Measurements from ENCODE around the gene AJAP1.
"Not testable (repeated sequence)": the region's sequence is repeated elsewhere in the genome, so short reads cannot be mapped to it uniquely, and the experiment has no call there.

AJAP1 gene

GRCh38 chr1:4658643-4659628 is 4.5 kb downstream of the AJAP1 start:
- no peak for DNase-seq

DNA sequence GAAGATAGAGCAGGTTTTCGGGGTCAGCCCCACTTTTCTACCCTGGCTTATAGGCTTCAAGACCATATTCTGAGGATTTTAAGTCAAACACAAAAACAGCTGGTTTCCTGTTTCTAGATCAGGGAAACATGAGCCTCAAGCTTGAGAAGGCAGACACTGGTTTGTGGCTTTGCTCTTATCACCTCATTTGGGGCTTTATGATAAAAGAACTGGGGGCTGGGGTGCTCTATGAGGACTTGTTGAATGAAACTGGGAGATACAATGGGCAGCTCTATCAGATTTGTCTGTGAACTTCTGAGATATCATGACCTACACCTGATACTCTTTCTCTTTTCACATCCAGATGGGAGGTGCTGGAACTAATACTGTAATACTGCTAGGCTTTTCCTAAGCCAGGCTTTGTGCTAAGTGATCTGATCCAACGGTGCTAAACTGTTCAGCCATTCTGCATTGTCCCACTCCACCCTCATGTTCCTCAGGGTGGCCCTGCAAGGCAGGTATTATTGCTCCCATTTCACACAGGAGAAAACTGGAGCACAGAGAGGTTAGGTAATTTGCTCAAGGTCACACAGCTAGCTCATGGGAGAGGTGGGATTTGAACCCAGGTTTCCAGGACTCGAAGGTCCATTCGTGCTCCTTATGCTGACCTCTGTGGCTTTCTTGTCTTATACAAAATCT is 6.6 kb downstream of the AJAP1 start:
- DNase-seq, result no peak

GRCh38 chr1:4661595-4661917 is 7.1 kb downstream of the AJAP1 start:
- no peak for DNase-seq

GRCh38 chr1:4662168-4662567 is 7.8 kb downstream of the AJAP1 start:
- no peak for DNase-seq

DNA sequence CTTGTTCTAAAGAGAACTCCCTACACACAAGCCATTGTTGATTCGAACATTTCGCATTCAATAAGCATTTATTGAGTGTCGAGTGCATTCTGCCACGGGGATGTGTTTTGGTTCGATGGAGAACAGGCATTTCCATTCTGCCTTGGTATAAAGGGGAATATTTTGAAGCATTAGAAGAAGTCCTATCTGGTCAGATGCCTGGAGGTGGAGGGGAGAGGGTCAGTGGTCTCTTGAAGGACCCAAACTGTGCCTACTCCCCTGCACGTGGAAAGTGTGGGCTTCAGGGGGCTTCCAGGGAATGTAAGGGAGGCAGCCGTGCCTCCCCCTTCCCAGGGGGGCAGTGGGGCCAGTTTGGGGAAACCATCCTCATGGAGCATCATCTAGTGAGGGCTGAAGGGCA is 8.3 kb downstream of the AJAP1 start:
- DNase-seq, result no peak

DNA sequence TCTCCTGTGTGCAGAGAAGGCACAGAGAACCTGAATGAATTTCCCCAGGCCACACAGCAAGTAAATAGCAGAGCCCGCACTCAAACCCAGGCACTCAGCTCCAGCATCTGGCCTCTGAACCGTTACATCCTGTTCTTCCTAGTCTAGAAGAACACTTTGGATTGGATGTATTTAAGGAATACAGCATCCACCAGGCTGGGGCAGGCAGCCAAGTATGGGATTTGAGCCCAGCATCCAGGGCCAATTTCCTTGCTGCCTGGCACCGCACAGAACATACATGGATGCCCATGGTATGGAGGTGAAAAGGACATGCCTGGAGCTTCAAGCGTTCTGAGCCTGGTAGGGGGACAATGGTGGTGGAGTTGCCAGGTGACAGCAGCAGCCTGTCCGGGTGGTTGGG is 9.7 kb downstream of the AJAP1 start:
- no peak for DNase-seq

DNA sequence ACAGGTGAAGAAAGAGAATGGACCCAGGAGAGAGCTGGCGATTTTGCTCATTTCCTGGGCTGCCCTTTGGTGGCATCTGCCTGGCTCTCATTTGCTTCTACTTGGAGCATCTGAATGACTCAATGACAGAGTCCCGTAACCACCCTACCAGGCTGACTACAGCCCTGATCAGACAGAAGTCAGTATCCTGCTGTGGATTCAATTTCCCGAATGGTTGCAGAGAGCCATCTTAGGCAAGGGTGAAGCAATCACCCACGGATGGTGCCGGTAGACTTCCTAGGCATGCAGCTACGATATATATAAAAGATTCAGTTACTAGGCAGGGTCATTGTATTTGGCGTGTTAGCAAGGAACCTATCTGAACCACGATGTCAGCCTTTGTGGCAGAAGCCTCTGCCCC is 10.2 kb downstream of the AJAP1 start:
- DNase-seq, result no peak

GRCh38 chr1:4665456-4665855 is 11.0 kb downstream of the AJAP1 start:
- DNase-seq, result no peak

- not testable (repeated sequence) for DNase-seq
Measured at GRCh38 chr1:4666683-4667082, 12.3 kb downstream of the AJAP1 start.

GRCh38 chr1:4668743-4669700 is 14.6 kb downstream of the AJAP1 start:
- DNase-seq, result no peak

- DNase-seq, result no peak
Measured at GRCh38 chr1:4670265-4670664, 15.9 kb downstream of the AJAP1 start.

DNA sequence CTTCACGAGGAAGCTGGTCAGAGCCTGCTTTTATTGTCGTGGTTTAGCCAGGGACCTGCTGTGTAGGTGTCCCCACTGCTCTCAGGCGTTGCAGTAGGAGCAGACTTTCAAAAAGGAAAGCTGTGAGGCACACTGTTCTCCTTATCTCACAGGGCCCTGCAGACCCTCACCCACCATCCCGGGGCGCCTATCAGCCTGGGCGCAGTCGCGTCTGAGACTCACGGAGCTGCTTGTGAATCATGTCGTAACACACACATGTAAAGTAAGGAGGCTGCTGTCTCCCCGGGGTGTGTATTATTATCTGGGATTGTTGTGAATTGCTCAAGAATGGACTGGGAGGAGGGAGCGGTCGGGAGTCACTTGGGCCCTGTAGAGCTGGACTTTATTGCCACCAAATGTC is 17.4 kb downstream of the AJAP1 start:
- DNase-seq, result no peak

- DNase-seq, result peak; percentile 36 to 60
Measured at GRCh38 chr1:4673494-4673893, 19.1 kb downstream of the AJAP1 start.

DNA sequence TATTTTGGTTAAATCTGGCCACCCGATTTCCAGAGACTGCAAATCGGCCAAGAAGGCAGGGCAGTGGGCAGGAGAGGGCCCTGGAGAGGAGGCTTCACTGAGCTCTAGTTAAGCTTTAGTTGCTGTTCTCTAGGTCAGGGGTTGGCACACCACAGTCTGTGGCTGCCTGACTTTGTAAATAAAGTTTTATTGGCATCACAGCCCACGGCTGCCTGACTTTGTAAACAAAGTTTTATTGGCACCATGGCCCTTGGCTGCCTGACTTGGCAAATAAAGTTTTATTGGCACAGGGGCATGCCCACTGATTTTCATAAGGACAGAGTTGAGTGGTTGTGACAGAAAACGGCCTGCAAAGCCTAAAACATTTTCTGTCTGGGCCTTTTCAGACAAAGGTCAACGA is 19.7 kb downstream of the AJAP1 start:
- DNase-seq, result no peak

GRCh38 chr1:4674676-4675075 is 20.3 kb downstream of the AJAP1 start:
- DNase-seq, result no peak

DNA sequence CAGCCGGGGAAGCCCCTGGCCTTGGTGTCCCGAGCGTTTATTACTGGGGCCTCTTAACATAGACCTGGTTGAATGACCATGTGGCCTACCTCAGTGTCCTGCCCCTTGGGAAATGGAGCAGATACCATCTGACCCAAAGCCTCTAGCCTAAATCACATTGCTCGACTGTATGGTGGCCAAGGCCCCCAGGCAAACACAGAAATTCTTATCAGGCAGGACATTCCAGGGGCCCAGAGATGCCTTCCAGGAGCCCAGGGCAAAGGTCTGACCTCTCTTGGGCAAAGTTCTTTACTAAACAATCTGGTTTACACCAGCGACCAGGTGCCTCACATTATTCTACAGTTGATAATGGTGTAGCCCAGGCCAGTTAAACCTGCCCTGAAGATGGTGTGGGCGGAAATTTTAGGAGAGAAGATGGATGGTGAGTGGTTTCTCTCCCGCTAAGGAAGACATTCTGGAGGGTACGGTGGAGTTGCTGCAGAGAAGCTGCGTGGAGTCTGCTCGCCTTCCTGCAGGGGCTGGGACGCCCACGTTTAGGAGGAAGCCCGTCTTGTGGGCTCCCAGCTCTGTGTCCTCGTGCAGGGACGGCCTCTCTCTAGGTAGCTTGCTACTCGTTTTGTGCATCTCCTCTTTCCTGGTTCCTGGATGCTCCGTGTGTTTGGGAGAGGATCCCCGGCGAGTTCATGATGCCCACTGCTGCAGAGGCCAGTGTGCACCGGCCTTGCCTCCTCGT is 21.2 kb downstream of the AJAP1 start:
- DNase-seq, result no peak

DNA sequence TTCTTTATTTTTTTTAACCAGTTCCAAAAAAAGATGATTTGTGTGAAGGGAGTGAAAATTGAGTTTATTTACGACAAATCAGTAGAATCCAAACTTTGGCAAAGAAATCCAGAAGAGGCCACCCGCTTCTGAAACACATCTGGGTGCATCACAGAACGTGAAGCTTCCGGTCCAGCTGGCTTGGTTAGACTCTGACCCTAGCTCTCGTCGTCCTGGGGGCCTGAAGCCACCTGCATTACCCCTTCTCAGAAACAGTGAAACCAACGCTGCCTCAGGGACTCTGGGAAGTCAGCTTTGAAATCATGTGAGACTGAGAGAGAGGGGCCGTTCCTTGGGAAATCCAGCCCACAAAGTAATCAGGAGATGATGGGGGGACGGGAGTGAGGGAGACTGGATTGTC is 21.8 kb downstream of the AJAP1 start:
- no peak for DNase-seq

- DNase-seq, result no peak
Measured at GRCh38 chr1:4677608-4678007, 23.2 kb downstream of the AJAP1 start.

- no peak for DNase-seq
Measured at GRCh38 chr1:4678066-4678717, 23.8 kb downstream of the AJAP1 start.

DNA sequence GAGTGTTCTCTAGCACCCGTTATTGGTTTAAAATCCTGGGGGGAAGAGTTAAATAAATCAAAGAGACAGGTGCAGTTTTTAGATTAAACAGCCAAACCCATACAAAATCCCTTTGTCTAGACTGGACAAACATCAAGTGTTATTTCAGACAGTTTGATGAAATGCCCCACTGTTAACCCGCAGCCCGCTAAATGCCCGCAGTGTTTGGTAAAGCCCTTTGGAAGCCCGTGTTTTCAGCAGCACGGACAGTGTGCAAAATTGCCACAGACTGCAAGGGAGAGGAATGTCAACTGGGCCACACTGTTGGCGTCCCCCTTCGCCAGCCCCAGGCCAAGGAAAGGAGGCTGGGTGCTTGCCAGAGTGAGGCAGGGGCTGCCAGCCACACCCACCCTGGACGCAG is 26.6 kb downstream of the AJAP1 start:
- peak; percentile 79 to 96 for DNase-seq

GRCh38 chr1:4682607-4683220 is 28.3 kb downstream of the AJAP1 start:
- DNase-seq, result no peak

All from hippocampal formation (tissue), 2 donors.